HG03342 (cell line): ENCODE results near the gene CGN.
A peak's percentile ranks its signal among the peaks of the same experiment; 100 is the strongest.

Experiments used
- ATAC-seq: cut with Tn5 transposase; IDR thresholded peaks from one replicate; pipeline ENCODE4 v1.9.1; 2021; ENCODE audit warnings: mild to moderate bottlenecking, moderate library complexity; ENCODE audit not compliant: unreplicated experiment

The CGN gene

GRCh38 chr1:151499365-151499764 lies 11.8 kb upstream of the CGN start:
- ATAC-seq: no peak

GRCh38 chr1:151499930-151500329 lies 11.3 kb upstream of the CGN start:
- ATAC-seq: no peak

- no peak for ATAC-seq
Observed at GRCh38 chr1:151501474-151501873, 9.7 kb upstream of the CGN start.

- no peak for ATAC-seq
Observed at GRCh38 chr1:151502035-151502700, 9.0 kb upstream of the CGN start.

GRCh38 chr1:151502859-151503780 lies 8.1 kb upstream of the CGN start:
- no peak for ATAC-seq

GRCh38 chr1:151504252-151504651 lies 6.9 kb upstream of the CGN start:
- no peak for ATAC-seq

GRCh38 chr1:151504759-151505158 lies 6.4 kb upstream of the CGN start:
- ATAC-seq: no peak

GRCh38 chr1:151508833-151509232 lies 2.4 kb upstream of the CGN start:
- ATAC-seq: no peak

- no peak for ATAC-seq
Observed at GRCh38 chr1:151509350-151510019, 1.7 kb upstream of the CGN start.

GRCh38 chr1:151510020-151510405 lies 1.2 kb upstream of the CGN start:
- no peak for ATAC-seq

GRCh38 chr1:151510614-151510956 lies 602 bp upstream of the CGN start:
- ATAC-seq: no peak

- peak; percentile 7 for ATAC-seq
Observed at GRCh38 chr1:151511636-151512215, 539 bp downstream of the CGN start.

GRCh38 chr1:151512326-151512725 lies 1.1 kb downstream of the CGN start:
- no peak for ATAC-seq

- ATAC-seq: no peak
Observed at GRCh38 chr1:151512801-151513625, 1.8 kb downstream of the CGN start.

- ATAC-seq: no peak
Observed at GRCh38 chr1:151513626-151514121, 2.5 kb downstream of the CGN start.

GRCh38 chr1:151514366-151514765 lies 3.2 kb downstream of the CGN start:
- no peak for ATAC-seq

- ATAC-seq: no peak
Observed at GRCh38 chr1:151515265-151515664, 4.1 kb downstream of the CGN start.

- ATAC-seq: no peak
Observed at GRCh38 chr1:151516031-151516511, 4.9 kb downstream of the CGN start.

GRCh38 chr1:151518431-151518830 lies 7.2 kb downstream of the CGN start:
- ATAC-seq: no peak

- no peak for ATAC-seq
Observed at GRCh38 chr1:151518936-151519335, 7.7 kb downstream of the CGN start.
